Kidney (tissue), 14 donors: ENCODE measurements around the gene SPTBN1. TPM values are rescaled to one million over a fixed set of nuclear protein-coding genes. Genes with fewer than 3 reads are reported as not detected.

Experiments used
- DNase-seq, 5 donors: peaks; one replicate each; pipeline ENCODE4 v3.0.0-alpha.2; 2013 to 2020
- FAIRE-seq: peaks from 2 replicates; lab custom pipeline; 2012; peaks lifted over from hg19 to GRCh38; lab: Jason Lieb, UNC
- H3K27ac ChIP-seq, 2 donors: one replicate each; pipeline ENCODE4 v1.7.0; 2013; ENCODE audit warnings: low read depth in 2 of 2, low read length in 2 of 2, inconsistent platforms in 1 of 2
- H3K27me3 ChIP-seq: one replicate; pipeline ENCODE4 v1.7.1; 2013; ENCODE audit warnings: low read length, inconsistent platforms; ENCODE audit not compliant: control insufficient read depth, insufficient read depth
- H3K36me3 ChIP-seq, 3 donors: one replicate each; pipeline versions ENCODE4 v1.7.0 to v1.7.1; 2013; ENCODE audit warnings: low read length in 3 of 3, control low read depth in 1 of 3, inconsistent platforms in 1 of 3; ENCODE audit not compliant: insufficient read depth in 3 of 3, control insufficient read depth in 2 of 3
- H3K4me1 ChIP-seq, 3 donors: one replicate each; pipeline versions ENCODE4 v1.7.0 to v1.7.1; 2013; ENCODE audit warnings: low read length in 3 of 3, inconsistent platforms in 1 of 3, low read depth in 1 of 3; ENCODE audit not compliant: control insufficient read depth in 2 of 3, insufficient read depth in 2 of 3
- H3K4me3 ChIP-seq, 3 donors: one replicate each; pipeline versions ENCODE4 v1.7.0 to v1.8.1; 2013; ENCODE audit warnings: low read length in 3 of 3, control low read depth in 1 of 3, inconsistent platforms in 1 of 3
- H3K9ac ChIP-seq, 3 donors: one replicate each; pipeline versions ENCODE4 v1.7.0 to v1.7.1; 2013; ENCODE audit warnings: low read length in 3 of 3, control low read depth in 1 of 3, inconsistent platforms in 1 of 3
- H3K9me3 ChIP-seq, 3 donors: one replicate each; pipeline versions ENCODE4 v1.7.0 to v1.7.1; 2013; ENCODE audit warnings: low read length in 3 of 3, control low read depth in 1 of 3, inconsistent platforms in 1 of 3; ENCODE audit not compliant: control insufficient read depth in 2 of 3, insufficient read depth in 1 of 3
- CTCF ChIP-seq: IDR thresholded peaks from 3 replicates; pipeline ENCODE4 v1.5.1; 2012; ENCODE audit warnings: mild to moderate bottlenecking, moderate library complexity, borderline replicate concordance; ENCODE audit not compliant: insufficient read depth; ENCODE audit errors: extremely low read depth
- intact Hi-C: fragments of 100-400 bp; cut with DNase I; formaldehyde crosslinking; loops from one replicate; pipeline ENCODE4 v1.11.1; 2022
- polyA plus RNA-seq: library from polyadenylated mRNA; stranded (reverse); fragments of 350-450 nt; fragmentation: Illumina TruSeq; extraction: RNeasy Lipid Tissue Mini Kit (QIAGEN cat#74804); gene quantifications from one replicate; pipeline ENCODE4 v1.2.3, GENCODE V29; 2014; ENCODE audit warnings: low read depth, low replicate concordance; ENCODE audit not compliant: insufficient read depth
- total RNA-seq: library from RNA; stranded (reverse); fragmentation: NEBNext Ultra II Directional; extraction: Animal tissue kit (Norgen Biotek cat#: 25700); gene quantifications from one replicate; pipeline ENCODE4 v1.2.1, GENCODE V29; 2021
- donor health status: control.
- donor health status: control.
- donor health status: control.
- donor health status: control.
- donor health status: control.
- donor health status: DM: yes; HTN: yes; CAD: no.
- donor health status: Normal renal cell carcinoma (clear cell type).

SPTBN1 gene
- total and polyA plus RNA-seq, 2 donors from 2014 or later, result 93.2 to 313 TPM

DNA sequence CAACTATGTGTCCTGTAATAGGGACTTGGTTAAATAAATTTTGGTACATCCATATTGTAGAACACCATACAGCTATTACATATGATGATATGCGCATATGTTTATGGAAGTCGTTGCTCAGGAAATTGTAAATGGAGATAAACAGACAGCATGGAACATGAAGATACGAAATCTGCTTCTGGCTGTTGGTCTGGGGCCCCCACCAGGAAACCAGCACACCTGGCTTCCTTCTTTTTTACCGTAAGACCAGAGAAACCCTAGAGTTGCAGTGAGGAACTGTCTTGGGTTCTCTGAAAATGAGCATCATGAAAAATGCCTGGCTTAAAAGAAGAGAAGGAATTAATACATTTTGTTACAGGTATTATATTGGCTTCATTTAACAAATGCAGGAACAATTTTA is 40.8 kb downstream of the SPTBN1 start:
- H3K27ac ChIP-seq, result no peak overlapping the region
- intact Hi-C loops, result no loop called here
- no peak for FAIRE-seq

DNA sequence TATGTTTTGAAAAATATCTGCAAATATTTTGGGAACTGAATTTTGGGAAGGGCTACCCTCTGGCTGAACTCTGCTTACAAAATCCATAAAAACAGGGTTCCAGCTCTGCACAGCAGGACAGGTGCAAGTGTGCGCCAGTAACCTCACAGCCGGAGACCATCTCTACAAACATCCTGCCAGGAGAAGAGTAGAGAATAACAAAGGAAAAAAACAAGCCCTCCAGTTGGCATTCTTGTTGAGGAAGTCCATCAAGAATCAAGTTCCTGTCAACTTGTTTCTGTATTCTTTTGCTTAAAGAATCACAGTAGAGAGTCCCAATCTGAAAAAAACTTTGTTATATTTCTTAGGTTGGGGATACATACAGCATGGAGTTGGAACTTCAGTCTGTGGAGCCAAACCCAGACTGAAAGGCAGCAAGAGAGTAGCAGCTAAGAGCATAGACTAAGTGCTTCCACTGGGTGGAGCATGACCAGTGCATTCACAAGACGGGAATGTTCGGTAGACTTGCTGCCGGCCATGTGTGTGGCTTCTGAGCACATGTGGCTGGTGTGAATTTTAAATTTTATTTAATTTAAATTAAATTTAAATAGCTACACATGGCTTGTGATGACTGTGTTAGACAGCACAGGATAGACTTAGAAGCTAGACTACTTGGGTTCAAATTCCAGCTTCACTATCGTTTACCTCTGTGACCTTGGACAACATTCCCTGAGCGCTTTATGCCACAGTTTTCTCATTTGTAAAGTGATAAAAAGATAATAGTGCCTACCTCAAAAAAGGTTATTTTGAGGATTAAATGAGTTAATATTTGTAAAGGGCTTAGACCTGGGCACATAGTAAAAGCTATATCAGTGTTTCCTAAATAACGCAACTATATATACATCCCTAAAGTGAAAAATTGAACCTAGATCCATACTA is 41.9 kb downstream of the SPTBN1 start:
- Histone ChIP-seq H3K9me3 (no peaks in the 10 kb centered on the region), H3K36me3 (no peaks in the 10 kb centered on the region), H3K9ac (no peak overlapping the region), H3K27ac (no peak overlapping the region), H3K4me1 (peaks cover 0 to 10% (median 8%) of the 10 kb centered on the region in 3 donors), H3K4me3 (no peak overlapping the region), H3K27me3 (no peaks in the 10 kb centered on the region)
- peak; percentile 19 for FAIRE-seq
- TF ChIP-seq CTCF, result peak; percentile 46
- no peak for DNase-seq
- intact Hi-C loops, result no loop called here

More for the DNA sequence above, 40.8 kb downstream of the SPTBN1 start:
- Histone ChIP-seq H3K9me3 (no peaks in the 10 kb centered on the region), H3K4me3 (no peak overlapping the region), H3K36me3 (no peaks in the 10 kb centered on the region), H3K4me1 (peaks cover 0 to 10% (median 3%) of the 10 kb centered on the region in 3 donors), H3K27me3 (no peaks in the 10 kb centered on the region), H3K9ac (no peak overlapping the region)
- no peak for TF ChIP-seq CTCF
- DNase-seq, result no peak

- FAIRE-seq (peak; percentile 33), DNase-seq (peak in 2 of 5 donors; percentile 70 to 89)
- TF ChIP-seq CTCF, result no peak
- H3K9me3 ChIP-seq, result no peaks in the 10 kb centered on the region
- intact Hi-C loops, result no loop called here
- no peak overlapping the region for H3K9ac ChIP-seq
- H3K36me3 ChIP-seq, result no peaks in the 10 kb centered on the region
- peaks cover 0 to 10% (median 10%) of the 10 kb centered on the region in 3 donors for H3K4me1 ChIP-seq
- H3K27ac ChIP-seq, result no peak overlapping the region
- H3K4me3 ChIP-seq, result no peak overlapping the region
- H3K27me3 ChIP-seq, result no peaks in the 10 kb centered on the region
Measured at GRCh38 chr2:54499661-54500060, 43.5 kb downstream of the SPTBN1 start.
